HepG2 (cell line): ENCODE data around the gene SLC2A6. TPM values are rescaled to one million over a fixed set of nuclear protein-coding genes. Genes with fewer than 3 reads are reported as not detected.
A peak's percentile ranks its signal among the peaks of the same experiment; 100 is the strongest.

ENCODE experiments used
- CCDC6 ChIP-seq: sonication (generic); formaldehyde crosslinking; IDR thresholded peaks from 2 replicates; pipeline ENCODE4 v1.8.1; 2022; ENCODE audit warnings: mild to moderate bottlenecking, missing genetic modification reagents, moderate library complexity
- DNMT3B ChIP-seq: conservative IDR thresholded peaks from 2 replicates; pipeline ENCODE4 v1.6.1; 2016; ENCODE audit warnings: missing biosample characterization, control low read depth
- EEA1 ChIP-seq: sonication (generic); formaldehyde crosslinking; IDR thresholded peaks from 2 replicates; pipeline ENCODE4 v1.5.1; 2020; ENCODE audit warnings: mild to moderate bottlenecking, missing genetic modification reagents, borderline replicate concordance
- FOXJ3 ChIP-seq: sonication (generic); formaldehyde crosslinking; IDR thresholded peaks from 2 replicates; pipeline ENCODE4 v1.4.0; 2020; ENCODE audit warnings: missing genetic modification reagents, mild to moderate bottlenecking, borderline replicate concordance
- GFI1 ChIP-seq: sonication (generic); formaldehyde crosslinking; IDR thresholded peaks from 2 replicates; pipeline ENCODE4 v1.5.0; 2020; ENCODE audit warnings: missing genetic modification reagents, mild to moderate bottlenecking, borderline replicate concordance
- HNRNPLL ChIP-seq: fragments of 200-400 bp; formaldehyde crosslinking; IDR thresholded peaks from 2 replicates; pipeline ENCODE4 v1.6.1; 2017; ENCODE audit warnings: mild to moderate bottlenecking, low read depth, low read length; ENCODE audit not compliant: poor library complexity, severe bottlenecking
- KLF11 ChIP-seq: IDR thresholded peaks from 2 replicates; pipeline ENCODE4 v1.6.1; 2016; ENCODE audit warnings: missing compliant biosample characterization
- RBFOX2 ChIP-seq: fragments of 200-400 bp; formaldehyde crosslinking; IDR thresholded peaks from 2 replicates; pipeline ENCODE4 v1.6.1; 2017; ENCODE audit warnings: low read depth, mild to moderate bottlenecking, low read length
- REXO4 ChIP-seq: sonication (generic); formaldehyde crosslinking; IDR thresholded peaks from 2 replicates; pipeline ENCODE4 v1.8.0; 2022; ENCODE audit warnings: missing genetic modification reagents, mild to moderate bottlenecking, borderline replicate concordance
- RFX1 ChIP-seq: fragments of 450-650 bp; IDR thresholded peaks from 2 replicates; pipeline ENCODE4 v1.6.1; 2017
- SALL2 ChIP-seq: sonication (generic); formaldehyde crosslinking; IDR thresholded peaks from 2 replicates; pipeline ENCODE4 v1.8.1; 2023; ENCODE audit warnings: mild to moderate bottlenecking, missing genetic modification reagents, inconsistent platforms
- SMAD9 ChIP-seq: sonication (generic); formaldehyde crosslinking; IDR thresholded peaks from 2 replicates; pipeline ENCODE4 v1.5.1; 2020; ENCODE audit warnings: mild to moderate bottlenecking, missing genetic modification reagents
- SOX13 ChIP-seq, 3 experiments: fragments of 450-650 bp in 1 of 3; sonication (generic) in 1 of 3; formaldehyde crosslinking in 1 of 3; IDR thresholded peaks in 2 of 3; conservative IDR thresholded peaks in 1 of 3; 2 replicates each; pipeline versions ENCODE4 v1.5.0 to v1.6.1; 2016 to 2020; ENCODE audit warnings: antibody characterized with exemption in 1 of 3, mild to moderate bottlenecking in 1 of 3, missing compliant biosample characterization in 1 of 3, missing genetic modification reagents in 1 of 3, moderate library complexity in 1 of 3
- SP2 ChIP-seq: sonication (generic); formaldehyde crosslinking; IDR thresholded peaks from 2 replicates; pipeline ENCODE4 v1.5.1; 2020; ENCODE audit warnings: mild to moderate bottlenecking, missing genetic modification reagents
- TAF1 ChIP-seq: sonication (generic); formaldehyde crosslinking; IDR thresholded peaks from 2 replicates; pipeline ENCODE4 v1.4.0; 2020; ENCODE audit warnings: missing genetic modification reagents
- XRCC5 ChIP-seq: fragments of 200-400 bp; formaldehyde crosslinking; optimal IDR thresholded peaks from 2 replicates; pipeline ENCODE3; 2017; ENCODE audit warnings: mild to moderate bottlenecking, low read length
- polyA plus RNA-seq, 8 experiments: library from polyadenylated mRNA; depleted of rRNA in 3 of 8; stranded (reverse) in 7 of 8; unstranded in 1 of 8; fragments of >200 nt; fragmentation: Illumina TruSeq in 4 of 8; extraction: Trizol in 4 of 8; gene quantifications; 2 replicates each; pipeline versions ENCODE4 v1.2.1 to v1.2.3, GENCODE V29; 2011 to 2016; ENCODE audit warnings: low read depth in 4 of 8, missing spikeins in 1 of 8, mixed read lengths in 1 of 8; ENCODE audit not compliant: insufficient read depth in 1 of 8
- total RNA-seq, 5 experiments: library from RNA; depleted of rRNA; stranded (reverse); fragments of >200 nt; fragmentation: Illumina TruSeq; extraction: Trizol; gene quantifications; 2 replicates each; pipeline ENCODE4 v1.2.3, GENCODE V29; 2016; ENCODE audit warnings: low read depth in 1 of 5
- TF ChIP-seq, protein P1 (sequence below): sonication (generic); formaldehyde crosslinking; IDR thresholded peaks from 2 replicates; pipeline ENCODE4 v1.5.0; 2020; ENCODE audit warnings: missing genetic modification reagents
- TF ChIP-seq, protein P2 (sequence below): sonication (generic); formaldehyde crosslinking; IDR thresholded peaks from 2 replicates; pipeline ENCODE4 v1.4.0; 2020; ENCODE audit warnings: missing genetic modification reagents, borderline replicate concordance
- TF ChIP-seq, protein P3 (sequence below): IDR thresholded peaks from 2 replicates; pipeline ENCODE4 v1.6.1; 2016
- TF ChIP-seq, protein P4 (sequence below): fragments of 450-650 bp; IDR thresholded peaks from 2 replicates; pipeline ENCODE4 v1.6.1; 2016

The SLC2A6 gene
- total and polyA plus RNA-seq, 2 of the 13 experiments (the other 11 are each of a cell fraction or from before 2014, with no cell fraction given) = 4.1 to 15.0 TPM

DNA sequence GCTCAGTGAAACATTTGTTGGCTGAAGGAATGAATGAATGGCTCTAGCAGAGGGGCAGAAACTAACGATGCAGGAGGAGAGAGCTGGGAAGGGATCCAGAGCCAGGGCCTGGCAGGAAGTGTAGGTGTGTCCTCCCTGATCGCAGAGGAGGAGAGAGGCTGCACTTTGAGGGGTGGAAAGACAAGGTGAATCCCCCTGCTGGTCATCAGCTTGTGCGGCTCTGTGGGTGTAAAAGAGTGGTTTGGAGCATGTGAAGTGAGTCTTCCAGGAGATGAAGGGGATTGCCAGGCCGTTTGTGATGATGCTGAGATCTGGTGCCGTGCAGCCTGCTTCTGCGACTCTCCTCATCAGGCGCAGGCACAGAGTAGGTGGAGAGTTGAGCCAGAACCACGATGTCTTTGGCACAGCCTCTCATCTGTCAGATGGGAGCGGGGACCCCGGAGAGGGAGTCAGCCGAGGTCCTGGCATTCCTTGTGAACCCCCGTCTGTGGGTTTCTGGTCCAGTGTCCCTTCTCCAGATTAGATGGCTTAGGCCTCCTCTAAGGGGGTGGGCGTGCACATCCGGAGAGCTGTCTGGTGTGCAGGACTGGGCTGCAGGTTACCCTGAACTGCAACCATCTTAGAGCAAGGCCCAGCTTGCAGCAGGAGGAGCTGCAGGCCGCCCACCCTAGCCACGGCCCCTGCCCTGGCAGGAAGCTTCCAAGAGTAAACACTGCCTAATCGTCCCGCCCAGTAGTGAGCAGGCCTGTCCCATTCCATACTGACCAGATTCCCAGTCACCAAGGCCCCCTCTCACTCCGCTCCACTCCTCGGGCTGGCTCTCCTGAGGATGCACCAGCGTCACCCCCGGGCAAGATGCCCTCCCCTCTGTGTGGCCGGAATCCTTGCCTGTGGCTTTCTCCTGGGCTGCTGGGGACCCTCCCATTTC lies 57.0 kb downstream of the SLC2A6 start, which contains the start of gene ADAMTS13 (continued):
- peak; percentile 72 for TF ChIP-seq XRCC5
- TF ChIP-seq RFX1 = no peak
- TF ChIP-seq, protein P1, sequence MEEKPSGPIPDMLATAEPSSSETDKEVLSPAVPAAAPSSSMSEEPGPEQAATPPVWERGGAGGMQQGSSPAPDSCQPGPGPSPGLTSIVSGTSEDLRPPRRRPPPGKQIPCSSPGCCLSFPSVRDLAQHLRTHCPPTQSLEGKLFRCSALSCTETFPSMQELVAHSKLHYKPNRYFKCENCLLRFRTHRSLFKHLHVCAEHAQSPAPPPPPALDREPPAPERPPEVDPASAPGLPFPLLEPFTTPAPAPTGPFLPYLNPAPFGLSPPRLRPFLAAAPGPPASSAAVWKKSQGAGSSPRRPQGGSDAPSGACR (CRISPR knock-in tag) = no peak
- TF ChIP-seq, protein P2, sequence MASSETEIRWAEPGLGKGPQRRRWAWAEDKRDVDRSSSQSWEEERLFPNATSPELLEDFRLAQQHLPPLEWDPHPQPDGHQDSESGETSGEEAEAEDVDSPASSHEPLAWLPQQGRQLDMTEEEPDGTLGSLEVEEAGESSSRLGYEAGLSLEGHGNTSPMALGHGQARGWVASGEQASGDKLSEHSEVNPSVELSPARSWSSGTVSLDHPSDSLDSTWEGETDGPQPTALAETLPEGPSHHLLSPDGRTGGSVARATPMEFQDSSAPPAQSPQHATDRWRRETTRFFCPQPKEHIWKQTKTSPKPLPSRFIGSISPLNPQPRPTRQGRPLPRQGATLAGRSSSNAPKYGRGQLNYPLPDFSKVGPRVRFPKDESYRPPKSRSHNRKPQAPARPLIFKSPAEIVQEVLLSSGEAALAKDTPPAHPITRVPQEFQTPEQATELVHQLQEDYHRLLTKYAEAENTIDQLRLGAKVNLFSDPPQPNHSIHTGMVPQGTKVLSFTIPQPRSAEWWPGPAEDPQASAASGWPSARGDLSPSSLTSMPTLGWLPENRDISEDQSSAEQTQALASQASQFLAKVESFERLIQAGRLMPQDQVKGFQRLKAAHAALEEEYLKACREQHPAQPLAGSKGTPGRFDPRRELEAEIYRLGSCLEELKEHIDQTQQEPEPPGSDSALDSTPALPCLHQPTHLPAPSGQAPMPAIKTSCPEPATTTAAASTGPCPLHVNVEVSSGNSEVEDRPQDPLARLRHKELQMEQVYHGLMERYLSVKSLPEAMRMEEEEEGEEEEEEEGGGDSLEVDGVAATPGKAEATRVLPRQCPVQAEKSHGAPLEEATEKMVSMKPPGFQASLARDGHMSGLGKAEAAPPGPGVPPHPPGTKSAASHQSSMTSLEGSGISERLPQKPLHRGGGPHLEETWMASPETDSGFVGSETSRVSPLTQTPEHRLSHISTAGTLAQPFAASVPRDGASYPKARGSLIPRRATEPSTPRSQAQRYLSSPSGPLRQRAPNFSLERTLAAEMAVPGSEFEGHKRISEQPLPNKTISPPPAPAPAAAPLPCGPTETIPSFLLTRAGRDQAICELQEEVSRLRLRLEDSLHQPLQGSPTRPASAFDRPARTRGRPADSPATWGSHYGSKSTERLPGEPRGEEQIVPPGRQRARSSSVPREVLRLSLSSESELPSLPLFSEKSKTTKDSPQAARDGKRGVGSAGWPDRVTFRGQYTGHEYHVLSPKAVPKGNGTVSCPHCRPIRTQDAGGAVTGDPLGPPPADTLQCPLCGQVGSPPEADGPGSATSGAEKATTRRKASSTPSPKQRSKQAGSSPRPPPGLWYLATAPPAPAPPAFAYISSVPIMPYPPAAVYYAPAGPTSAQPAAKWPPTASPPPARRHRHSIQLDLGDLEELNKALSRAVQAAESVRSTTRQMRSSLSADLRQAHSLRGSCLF (CRISPR knock-in tag) = no peak
- no peak for TF ChIP-seq RBFOX2
- TF ChIP-seq HNRNPLL = no peak
- TF ChIP-seq, protein P3, sequence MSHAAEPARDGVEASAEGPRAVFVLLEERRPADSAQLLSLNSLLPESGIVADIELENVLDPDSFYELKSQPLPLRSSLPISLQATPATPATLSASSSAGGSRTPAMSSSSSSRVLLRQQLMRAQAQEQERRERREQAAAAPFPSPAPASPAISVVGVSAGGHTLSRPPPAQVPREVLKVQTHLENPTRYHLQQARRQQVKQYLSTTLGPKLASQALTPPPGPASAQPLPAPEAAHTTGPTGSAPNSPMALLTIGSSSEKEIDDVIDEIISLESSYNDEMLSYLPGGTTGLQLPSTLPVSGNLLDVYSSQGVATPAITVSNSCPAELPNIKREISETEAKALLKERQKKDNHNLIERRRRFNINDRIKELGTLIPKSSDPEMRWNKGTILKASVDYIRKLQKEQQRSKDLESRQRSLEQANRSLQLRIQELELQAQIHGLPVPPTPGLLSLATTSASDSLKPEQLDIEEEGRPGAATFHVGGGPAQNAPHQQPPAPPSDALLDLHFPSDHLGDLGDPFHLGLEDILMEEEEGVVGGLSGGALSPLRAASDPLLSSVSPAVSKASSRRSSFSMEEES (CRISPR knock-in tag) = no peak
- TF ChIP-seq SOX13 (IDR thresholded peaks at IDR 0.05) = no peak
- no peak for TF ChIP-seq SOX13 (CRISPR knock-in tag; conservative IDR thresholded peaks at IDR 0.05 in 1 of 2, IDR thresholded peaks at IDR 0.05 in 1 of 2)
- no peak for TF ChIP-seq REXO4 (CRISPR knock-in tag)
- TF ChIP-seq, protein P4, sequence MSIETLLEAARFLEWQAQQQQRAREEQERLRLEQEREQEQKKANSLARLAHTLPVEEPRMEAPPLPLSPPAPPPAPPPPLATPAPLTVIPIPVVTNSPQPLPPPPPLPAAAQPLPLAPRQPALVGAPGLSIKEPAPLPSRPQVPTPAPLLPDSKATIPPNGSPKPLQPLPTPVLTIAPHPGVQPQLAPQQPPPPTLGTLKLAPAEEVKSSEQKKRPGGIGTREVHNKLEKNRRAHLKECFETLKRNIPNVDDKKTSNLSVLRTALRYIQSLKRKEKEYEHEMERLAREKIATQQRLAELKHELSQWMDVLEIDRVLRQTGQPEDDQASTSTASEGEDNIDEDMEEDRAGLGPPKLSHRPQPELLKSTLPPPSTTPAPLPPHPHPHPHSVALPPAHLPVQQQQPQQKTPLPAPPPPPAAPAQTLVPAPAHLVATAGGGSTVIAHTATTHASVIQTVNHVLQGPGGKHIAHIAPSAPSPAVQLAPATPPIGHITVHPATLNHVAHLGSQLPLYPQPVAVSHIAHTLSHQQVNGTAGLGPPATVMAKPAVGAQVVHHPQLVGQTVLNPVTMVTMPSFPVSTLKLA = no peak
- no peak for TF ChIP-seq SP2 (CRISPR knock-in tag)
- TF ChIP-seq CCDC6 (CRISPR knock-in tag) = no peak
- TF ChIP-seq SALL2 (CRISPR knock-in tag) = no peak
- TF ChIP-seq DNMT3B = no peak
- no peak for TF ChIP-seq FOXJ3 (CRISPR knock-in tag)
- no peak for TF ChIP-seq TAF1 (CRISPR knock-in tag)
- no peak for TF ChIP-seq GFI1 (CRISPR knock-in tag)
- no peak for TF ChIP-seq SMAD9 (CRISPR knock-in tag)
- TF ChIP-seq EEA1 (CRISPR knock-in tag) = no peak
- no peak for TF ChIP-seq KLF11
